ENCODE results near the gene SMC1A.

Gene SMC1A

DNA sequence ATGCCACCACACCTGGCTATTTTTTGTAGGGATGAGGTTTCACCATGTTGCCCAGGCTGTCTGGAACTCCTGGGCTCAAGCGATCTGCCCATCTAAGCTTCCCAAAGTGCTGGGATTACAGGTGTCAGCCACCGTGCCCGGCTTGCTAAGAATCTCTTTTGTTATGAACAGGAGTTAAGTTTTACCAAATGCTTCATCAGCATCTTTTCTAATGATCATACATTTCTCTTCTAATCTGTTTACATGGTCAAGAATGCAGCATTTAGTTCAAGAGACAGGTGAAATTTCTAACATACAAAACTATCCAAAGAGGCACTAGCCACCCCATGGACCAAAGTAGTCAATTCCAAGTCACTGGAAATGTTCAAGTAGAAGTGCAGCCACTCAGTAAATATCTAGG lies 88.6 kb downstream of the SMC1A start:
- no peak for DNase-seq

DNA sequence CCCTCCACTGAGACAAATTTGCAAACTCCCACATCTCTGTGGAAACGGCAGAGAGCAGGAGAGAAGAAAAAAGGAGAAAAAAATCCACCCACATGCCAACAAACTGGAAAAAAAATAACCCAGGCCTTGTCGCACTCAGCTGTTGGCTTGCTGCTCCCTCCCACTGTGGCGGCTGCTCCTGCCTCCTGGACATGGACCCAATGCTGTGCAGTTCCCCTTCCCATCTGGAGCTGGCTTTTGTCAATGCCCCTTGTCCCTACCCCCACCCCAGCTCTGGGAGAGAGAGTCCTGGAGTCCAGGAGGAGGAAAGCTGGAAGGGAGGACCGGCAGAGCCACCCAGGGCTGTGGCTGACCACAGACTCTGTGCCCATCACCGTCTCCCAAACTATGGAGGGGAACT lies 90.2 kb downstream of the SMC1A start:
- no peak for DNase-seq

DNA sequence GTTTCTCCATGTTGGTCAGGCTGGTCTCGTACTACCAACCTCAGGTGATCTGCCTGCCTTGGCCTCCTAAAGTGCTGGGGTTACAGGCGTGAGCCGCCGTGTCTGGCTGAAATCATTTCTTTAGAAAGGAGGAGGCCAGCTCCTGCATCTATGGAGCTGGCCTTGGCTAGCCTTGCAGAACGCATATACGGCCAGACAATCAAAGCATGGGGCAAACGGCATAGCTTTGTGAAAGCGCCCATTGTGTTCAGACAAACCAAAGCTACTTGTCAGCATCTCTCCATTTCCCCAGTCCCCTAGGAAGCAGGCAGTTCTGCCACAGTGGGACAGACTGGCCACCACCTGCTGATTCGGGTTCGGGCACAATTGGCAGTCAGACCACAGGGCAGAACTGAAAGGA lies 92.1 kb downstream of the SMC1A start:
- DNase-seq = no peak

DNA sequence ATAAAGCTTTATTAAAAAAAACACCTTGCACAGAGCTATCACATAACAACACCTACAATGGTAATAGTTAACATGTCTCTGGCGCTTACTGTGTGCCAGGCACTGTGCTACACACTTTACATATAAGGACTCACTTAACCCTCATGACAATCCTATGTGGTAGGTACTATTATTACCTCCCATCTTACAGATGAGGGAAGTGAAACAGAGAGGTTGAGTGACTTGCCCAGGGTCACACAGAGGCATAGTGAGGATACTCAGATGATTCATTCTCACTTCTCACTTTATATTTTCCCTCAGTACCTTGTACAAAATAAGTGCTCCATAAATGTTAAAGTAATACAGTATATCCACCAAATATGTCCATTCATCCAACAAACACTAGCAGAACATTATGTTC lies 97.7 kb downstream of the SMC1A start:
- DNase-seq = no peak
